IMR-90 (cell line): ENCODE results near the gene GUCA1C. TPM values are rescaled to one million over a fixed set of nuclear protein-coding genes. Genes with fewer than 3 reads are reported as not detected.

Experiments used
- ATAC-seq: fragments of 200-7000 bp; cut with Tn5 transposase; 2 replicates; pipeline ENCODE4 v1.9.1; 2020; ENCODE audit warnings: low read depth, mild to moderate bottlenecking, moderate library complexity
- BruUV-seq: library from RNA; stranded (reverse); fragments of 400-500 nt; replicated peaks from 2 replicates; lab custom pipeline; 2021; lab: Mats Ljungman, UMichigan
- CTCF ChIA-PET: fragments of 300-600 bp; formaldehyde crosslinking; extraction: SDS; loops from one replicate; lab custom pipeline; 2021; ENCODE audit warnings: antibody characterized with exemption; lab: Yijun Ruan, JAX
- POLR2A ChIA-PET: fragments of 300-600 bp; sonication (Branson Sonifier 250); formaldehyde crosslinking; loops from one replicate; lab custom pipeline; 2022; ENCODE audit warnings: antibody characterized with exemption; ENCODE audit not compliant: unreplicated experiment; lab: Charles Lee
- DNase-seq: peaks from one replicate; pipeline ENCODE4 v3.0.0; 2013
- H2AFZ ChIP-seq: replicated peaks from 2 replicates; pipeline ENCODE3; 2013; ENCODE audit warnings: low read length, mild to moderate bottlenecking; ENCODE audit not compliant: poor library complexity
- H2AK5ac ChIP-seq: 2 replicates; pipeline ENCODE4 v1.6.1; 2013; ENCODE audit warnings: low read depth, low read length, inconsistent platforms
- H2AK9ac ChIP-seq: replicated peaks from 2 replicates; pipeline ENCODE3; 2013; ENCODE audit warnings: mild to moderate bottlenecking, low read depth, low read length, moderate library complexity; ENCODE audit not compliant: poor library complexity
- H2BK120ac ChIP-seq: 2 replicates; pipeline ENCODE4 v1.6.1; 2013; ENCODE audit warnings: low read depth, low read length, inconsistent platforms
- H2BK15ac ChIP-seq: 3 replicates; pipeline ENCODE4 v1.6.1; 2013; ENCODE audit warnings: low read depth, low read length, inconsistent platforms
- H2BK20ac ChIP-seq: 2 replicates; pipeline ENCODE4 v1.6.1; 2013; ENCODE audit warnings: low read depth, mild to moderate bottlenecking, inconsistent platforms, low read length, moderate library complexity
- H2BK5ac ChIP-seq: 2 replicates; pipeline ENCODE4 v1.6.1; 2013; ENCODE audit warnings: mild to moderate bottlenecking, low read depth, low read length, inconsistent platforms; ENCODE audit not compliant: poor library complexity, severe bottlenecking
- H3K14ac ChIP-seq: replicated peaks from 2 replicates; pipeline ENCODE4 v1.6.1; 2013; ENCODE audit warnings: low read depth, low read length, inconsistent platforms
- H3K18ac ChIP-seq: 2 replicates; pipeline ENCODE4 v1.6.1; 2013; ENCODE audit warnings: low read depth, low read length, control low read depth
- H3K23ac ChIP-seq: 2 replicates; pipeline ENCODE4 v1.6.1; 2013; ENCODE audit warnings: low read depth, low read length, inconsistent platforms
- H3K27ac ChIP-seq: 2 replicates; pipeline ENCODE4 v1.5.1; 2013; ENCODE audit warnings: mild to moderate bottlenecking, control low read depth, low read length; ENCODE audit not compliant: insufficient read depth
- H3K27me3 ChIP-seq: 2 replicates; pipeline ENCODE4 v1.6.1; 2013; ENCODE audit warnings: low read length; ENCODE audit not compliant: control insufficient read depth, insufficient read depth
- H3K36me3 ChIP-seq: 2 replicates; pipeline ENCODE4 v1.6.1; 2013; ENCODE audit warnings: low read length, mixed read lengths; ENCODE audit not compliant: control insufficient read depth, insufficient read depth
- H3K4ac ChIP-seq: 2 replicates; pipeline ENCODE4 v1.6.1; 2013; ENCODE audit warnings: low read depth, low read length, inconsistent platforms
- H3K4me1 ChIP-seq: 2 replicates; pipeline ENCODE4 v1.6.1; 2013; ENCODE audit warnings: low read length, mixed read lengths; ENCODE audit not compliant: control insufficient read depth, insufficient read depth
- H3K4me2 ChIP-seq: 2 replicates; pipeline ENCODE4 v1.6.1; 2013; ENCODE audit warnings: low read depth, mild to moderate bottlenecking, control low read depth, low read length, moderate library complexity
- H3K4me3 ChIP-seq: 2 replicates; pipeline ENCODE4 v1.5.1; 2013; ENCODE audit warnings: low read depth, mild to moderate bottlenecking, control low read depth, low read length, moderate library complexity; ENCODE audit not compliant: insufficient read depth
- H3K56ac ChIP-seq: 2 replicates; pipeline ENCODE4 v1.6.1; 2013; ENCODE audit warnings: low read length, inconsistent platforms; ENCODE audit not compliant: insufficient read depth; ENCODE audit errors: extremely low read depth
- H3K79me1 ChIP-seq, 2 experiments: 2 replicates each; pipeline ENCODE4 v1.6.1; 2013; ENCODE audit warnings: low read length in 2 of 2, inconsistent platforms in 1 of 2, low read depth in 1 of 2
- H3K9ac ChIP-seq: 2 replicates; pipeline ENCODE4 v1.6.1; 2013; ENCODE audit warnings: low read depth, low read length, control low read depth
- H3K9me1 ChIP-seq: 2 replicates; pipeline ENCODE4 v1.6.1; 2013; ENCODE audit warnings: low read length, inconsistent platforms; ENCODE audit not compliant: insufficient read depth
- H3K9me3 ChIP-seq: 2 replicates; pipeline ENCODE4 v1.6.1; 2013; ENCODE audit warnings: low read length; ENCODE audit not compliant: control insufficient read depth, insufficient read depth
- H4K20me1 ChIP-seq: 2 replicates; pipeline ENCODE4 v1.6.1; 2013; ENCODE audit warnings: low read length, inconsistent platforms; ENCODE audit not compliant: insufficient read depth
- H4K5ac ChIP-seq: 2 replicates; pipeline ENCODE4 v1.6.1; 2013; ENCODE audit warnings: mild to moderate bottlenecking, low read depth, low read length, control low read depth
- H4K8ac ChIP-seq, 2 experiments: 2 replicates each; pipeline ENCODE4 v1.6.1; 2013; ENCODE audit warnings: low read depth in 2 of 2, low read length in 2 of 2, control low read depth in 1 of 2, inconsistent platforms in 1 of 2
- H4K91ac ChIP-seq: 2 replicates; pipeline ENCODE4 v1.6.1; 2013; ENCODE audit warnings: low read depth, low read length, inconsistent platforms; ENCODE audit not compliant: insufficient read depth
- BHLHE40 ChIP-seq: fragments of 150-350 bp; IDR thresholded peaks from 2 replicates; pipeline ENCODE4 v1.6.1; 2016; ENCODE audit warnings: mild to moderate bottlenecking, low read depth, low read length
- CEBPB ChIP-seq: IDR thresholded peaks from 2 replicates; pipeline ENCODE4 v1.6.1; 2012; ENCODE audit warnings: low read depth, low read length, improper control_type of control experiment
- CHD1 ChIP-seq: IDR thresholded peaks from 2 replicates; pipeline ENCODE4 v1.6.1; 2012; ENCODE audit warnings: low read depth, low read length, improper control_type of control experiment
- CTCF ChIP-seq: conservative IDR thresholded peaks from 2 replicates; pipeline ENCODE4 v1.5.1; 2012; ENCODE audit warnings: mild to moderate bottlenecking, low read depth, low read length, improper control_type of control experiment
- MAFK ChIP-seq: IDR thresholded peaks from 2 replicates; pipeline ENCODE4 v1.6.1; 2012; ENCODE audit warnings: low read depth, low read length, improper control_type of control experiment
- MAZ ChIP-seq: IDR thresholded peaks from 2 replicates; pipeline ENCODE4 v1.6.1; 2012; ENCODE audit warnings: low read depth, mild to moderate bottlenecking, low read length, improper control_type of control experiment, moderate library complexity, borderline replicate concordance
- MXI1 ChIP-seq: IDR thresholded peaks from 2 replicates; pipeline ENCODE4 v1.6.1; 2012; ENCODE audit warnings: low read depth, mild to moderate bottlenecking, low read length, moderate library complexity, borderline replicate concordance
- POLR2A ChIP-seq: IDR thresholded peaks from 2 replicates; pipeline ENCODE4 v1.6.1; 2012; ENCODE audit warnings: mild to moderate bottlenecking, low read depth, low read length
- RAD21 ChIP-seq: IDR thresholded peaks from 2 replicates; pipeline ENCODE4 v1.6.1; 2012; ENCODE audit warnings: low read length, improper control_type of control experiment
- RFX5 ChIP-seq: IDR thresholded peaks from 2 replicates; pipeline ENCODE4 v1.8.0; 2012; ENCODE audit warnings: low read depth, mild to moderate bottlenecking, low read length, moderate library complexity
- WGBS, 2 experiments: methylation state at CpG; one replicate each; pipeline versions ENCODE4 v1.1.5 to v1.1.7; 2013; ENCODE audit warnings: missing lambda C conversion rate in 2 of 2; ENCODE audit not compliant: insufficient read length in 1 of 2; ENCODE audit errors: extremely low coverage in 2 of 2; 5-methylcytosine and 5-hydroxymethylcytosine counted together
- dilution Hi-C: fragments of 300-500 bp; cut with HindIII; formaldehyde crosslinking; loops from one replicate; pipeline ENCODE4 v1.14.3; 2018; ENCODE audit warnings: low sequenced_read_pairs; ENCODE audit not compliant: unreplicated experiment
- in situ Hi-C: fragments of 300-500 bp; cut with MboI; formaldehyde crosslinking; loops from 3 replicates; pipeline ENCODE4 v1.14.3; 2019; ENCODE audit warnings: low sequenced_read_pairs, inconsistent platforms, mixed read lengths
- intact Hi-C: fragments of 100-400 bp; cut with micrococcal nuclease; formaldehyde crosslinking; loops from 2 replicates; pipeline ENCODE4 v1.10.0; 2022
- polyA plus RNA-seq, 3 experiments: library from polyadenylated mRNA; depleted of rRNA; stranded (reverse); fragments of >200 nt; gene quantifications; 2 replicates each; pipeline ENCODE4 v1.2.3, GENCODE V29; 2012; ENCODE audit warnings: low replicate concordance in 1 of 3
- total RNA-seq: library from RNA; depleted of rRNA; stranded (reverse); fragments of >200 nt; gene quantifications from 2 replicates; pipeline ENCODE4 v1.2.3, GENCODE V29; 2012

GUCA1C gene
- total and polyA plus RNA-seq, 2 of the 4 experiments (the other 2 are of a cell fraction): not detected

GRCh38 chr3:108959017-108959416 is 5.3 kb upstream of the GUCA1C start:
- H2AK5ac ChIP-seq: no peak overlapping the region
- H2BK15ac ChIP-seq: no peak overlapping the region
- no peak overlapping the region for H2AFZ ChIP-seq
- POLR2A ChIA-PET: no interaction called here
- no peak overlapping the region for H4K91ac ChIP-seq
- ATAC-seq (no peak), DNase-seq (no peak)
- H4K8ac ChIP-seq: no peak overlapping the region
- H3K4ac ChIP-seq: no peak overlapping the region
- H3K36me3 ChIP-seq: no peaks in the 10 kb centered on the region
- H2AK9ac ChIP-seq: no peak overlapping the region
- no peak overlapping the region for H4K5ac ChIP-seq
- BruUV-seq: no TSS peak
- no peak overlapping the region for H3K23ac ChIP-seq
- no peak overlapping the region for H2BK5ac ChIP-seq
- H3K4me2 ChIP-seq: no peak overlapping the region
- no peaks in the 10 kb centered on the region for H3K9me3 ChIP-seq
- no peaks in the 10 kb centered on the region for H3K4me1 ChIP-seq
- no peaks in the 10 kb centered on the region for H3K9me1 ChIP-seq
- CTCF ChIA-PET: interaction anchor here (1.0 kb wide), 1 partner anchor 44 kb away, joined by 3 read pairs; no protein-coding TSS in a partner anchor
- H3K18ac ChIP-seq: no peak overlapping the region
- no peak overlapping the region for H3K27ac ChIP-seq
- dilution Hi-C loops (no loop called here), intact Hi-C loops (no loop called here), in situ Hi-C loops (no loop called here)
- TF ChIP-seq RFX5 (no peak), CHD1 (no peak), POLR2A (no peak), MXI1 (no peak), CEBPB (no peak), MAFK (no peak), CTCF (no peak), BHLHE40 (no peak), RAD21 (no peak), MAZ (no peak)
- no peaks in the 10 kb centered on the region for H4K20me1 ChIP-seq
- H3K4me3 ChIP-seq: no peak overlapping the region
- H3K79me1 ChIP-seq: no peaks in the 10 kb centered on the region
- no CpG with 5 or more reads among the region's 1 CpG for WGBS, 2 experiments
- H3K14ac ChIP-seq: no peak overlapping the region
- H2BK120ac ChIP-seq: no peak overlapping the region
- H2BK20ac ChIP-seq: no peak overlapping the region
- no peak overlapping the region for H3K9ac ChIP-seq
- H3K27me3 ChIP-seq: no peaks in the 10 kb centered on the region
- H3K56ac ChIP-seq: no peak overlapping the region
